Measurements from ENCODE around the gene LRIG2. TPM values are rescaled to one million over a fixed set of nuclear protein-coding genes. Genes with fewer than 3 reads are reported as not detected.
A peak's percentile ranks its signal among the peaks of the same experiment; 100 is the strongest.

The LRIG2 gene
- total and polyA plus RNA-seq, 2 experiments from 2014 or later, result 4.3 to 12.7 TPM

GRCh38 chr1:113140176-113140575 is 67.2 kb downstream of the LRIG2 start:
- no peaks in the 10 kb centered on the region for H3K79me2 ChIP-seq
- peaks cover 5% of the 10 kb centered on the region for H3K4me1 ChIP-seq (ENCODE audit: insufficient read depth)
- no peak overlapping the region for H2AFZ ChIP-seq
- H3K9me3 ChIP-seq (ENCODE audit: low read depth), result no peaks in the 10 kb centered on the region
- no peaks in the 10 kb centered on the region for H4K20me1 ChIP-seq (ENCODE audit: insufficient read depth, poor library complexity, severe bottlenecking)
- H3K27me3 ChIP-seq, result no peaks in the 10 kb centered on the region
- no peaks in the 10 kb centered on the region for H3K36me3 ChIP-seq (replicated peaks; ENCODE audit: insufficient read depth, low read depth)
- no peak overlapping the region for H3K27ac ChIP-seq
- WGBS (ENCODE audit: low lambda C conversion rate, missing lambda C conversion rate), result 96% methylated on average over 1 of the region's 1 CpG
- TF ChIP-seq EZH2 (IDR thresholded peaks at IDR 0.05; ENCODE audit: borderline replicate concordance), result no peak
- TF ChIP-seq EZH2phosphoT487 (IDR thresholded peaks at IDR 0.05; ENCODE audit: low read depth, severe bottlenecking, unreplicated experiment), result no peak
- TF ChIP-seq CTCF (IDR thresholded peaks at IDR 0.05; ENCODE audit: poor library complexity), result no peak
- no peak overlapping the region for H3K4me3 ChIP-seq
- no peak overlapping the region for H3K4me2 ChIP-seq
- no peak for DNase-seq (ENCODE audit: low spot score)
- no peaks in the 10 kb centered on the region for H3K9me2 ChIP-seq (replicated peaks; ENCODE audit: insufficient read depth)

- Histone ChIP-seq H3K9me3 (ENCODE audit: low read depth) (no peaks in the 10 kb centered on the region), H3K4me2 (no peak overlapping the region)
Observed at GRCh38 chr1:113140588-113141446, 67.8 kb downstream of the LRIG2 start.

GRCh38 chr1:113141650-113142473 is 68.9 kb downstream of the LRIG2 start:
- Histone ChIP-seq H3K4me2 (no peak overlapping the region), H3K9me2 (replicated peaks; ENCODE audit: insufficient read depth) (no peaks in the 10 kb centered on the region), H3K27ac (peak overlapping the region; percentile 23), H3K36me3 (replicated peaks; ENCODE audit: insufficient read depth, low read depth) (no peaks in the 10 kb centered on the region), H3K4me1 (ENCODE audit: insufficient read depth) (peaks cover 15% of the 10 kb centered on the region), H3K79me2 (no peaks in the 10 kb centered on the region), H3K27me3 (no peaks in the 10 kb centered on the region), H2AFZ (no peak overlapping the region), H3K9me3 (ENCODE audit: low read depth) (no peaks in the 10 kb centered on the region), H4K20me1 (ENCODE audit: insufficient read depth, poor library complexity, severe bottlenecking) (no peaks in the 10 kb centered on the region), H3K4me3 (no peak overlapping the region)
- 89% methylated on average over 4 of the region's 4 CpGs for WGBS (ENCODE audit: low lambda C conversion rate, missing lambda C conversion rate)
- DNase-seq (ENCODE audit: low spot score), result no peak
- TF ChIP-seq CTCF (IDR thresholded peaks at IDR 0.05; ENCODE audit: poor library complexity) (no peak), EZH2phosphoT487 (IDR thresholded peaks at IDR 0.05; ENCODE audit: low read depth, severe bottlenecking, unreplicated experiment) (no peak), EZH2 (IDR thresholded peaks at IDR 0.05; ENCODE audit: borderline replicate concordance) (no peak)

More at GRCh38 chr1:113140588-113141446, 67.8 kb downstream of the LRIG2 start:
- Histone ChIP-seq H3K4me3 (no peak overlapping the region), H3K27me3 (no peaks in the 10 kb centered on the region), H3K4me1 (ENCODE audit: insufficient read depth) (peaks cover 5% of the 10 kb centered on the region), H3K36me3 (replicated peaks; ENCODE audit: insufficient read depth, low read depth) (no peaks in the 10 kb centered on the region), H3K79me2 (no peaks in the 10 kb centered on the region), H2AFZ (peak overlapping the region; percentile 6), H4K20me1 (ENCODE audit: insufficient read depth, poor library complexity, severe bottlenecking) (no peaks in the 10 kb centered on the region), H3K27ac (peak overlapping the region; percentile 9), H3K9me2 (replicated peaks; ENCODE audit: insufficient read depth) (no peaks in the 10 kb centered on the region)
- 41% methylated on average over 12 of the region's 13 CpGs for WGBS (ENCODE audit: low lambda C conversion rate, missing lambda C conversion rate)
- peak; percentile 83 for DNase-seq (ENCODE audit: low spot score)
- TF ChIP-seq EZH2 (IDR thresholded peaks at IDR 0.05; ENCODE audit: borderline replicate concordance) (no peak), CTCF (IDR thresholded peaks at IDR 0.05; ENCODE audit: poor library complexity) (peak; percentile 94)

All from hepatocyte (in vitro differentiated cells).